ENCODE measurements around the gene TRIL. TPM values are rescaled to one million over a fixed set of nuclear protein-coding genes. Genes with fewer than 3 reads are reported as not detected.

TRIL gene
- total RNA-seq, 1 experiment from 2014 or later: 0.11 TPM

DNA sequence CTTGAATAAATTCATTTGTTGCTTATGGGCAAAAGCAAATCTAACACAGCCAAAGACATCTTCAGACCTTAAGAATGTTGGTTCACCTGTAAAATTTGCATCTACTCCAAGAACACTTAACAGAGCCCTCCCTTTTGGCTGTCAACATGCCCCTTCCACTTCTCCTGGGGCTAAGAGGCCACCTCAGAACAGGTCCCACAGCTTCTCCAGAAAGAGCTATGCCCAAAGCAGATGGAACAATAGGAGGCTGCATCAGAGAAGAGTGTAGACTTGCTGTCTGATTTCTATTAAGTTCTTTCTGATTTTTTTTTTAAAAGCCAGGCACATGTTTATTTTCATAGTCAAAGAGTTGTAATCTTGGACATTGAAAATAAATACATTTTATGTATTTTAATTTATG lies 26.1 kb upstream of the TRIL start:
- DNase-seq (ENCODE audit: low read depth): no peak

DNA sequence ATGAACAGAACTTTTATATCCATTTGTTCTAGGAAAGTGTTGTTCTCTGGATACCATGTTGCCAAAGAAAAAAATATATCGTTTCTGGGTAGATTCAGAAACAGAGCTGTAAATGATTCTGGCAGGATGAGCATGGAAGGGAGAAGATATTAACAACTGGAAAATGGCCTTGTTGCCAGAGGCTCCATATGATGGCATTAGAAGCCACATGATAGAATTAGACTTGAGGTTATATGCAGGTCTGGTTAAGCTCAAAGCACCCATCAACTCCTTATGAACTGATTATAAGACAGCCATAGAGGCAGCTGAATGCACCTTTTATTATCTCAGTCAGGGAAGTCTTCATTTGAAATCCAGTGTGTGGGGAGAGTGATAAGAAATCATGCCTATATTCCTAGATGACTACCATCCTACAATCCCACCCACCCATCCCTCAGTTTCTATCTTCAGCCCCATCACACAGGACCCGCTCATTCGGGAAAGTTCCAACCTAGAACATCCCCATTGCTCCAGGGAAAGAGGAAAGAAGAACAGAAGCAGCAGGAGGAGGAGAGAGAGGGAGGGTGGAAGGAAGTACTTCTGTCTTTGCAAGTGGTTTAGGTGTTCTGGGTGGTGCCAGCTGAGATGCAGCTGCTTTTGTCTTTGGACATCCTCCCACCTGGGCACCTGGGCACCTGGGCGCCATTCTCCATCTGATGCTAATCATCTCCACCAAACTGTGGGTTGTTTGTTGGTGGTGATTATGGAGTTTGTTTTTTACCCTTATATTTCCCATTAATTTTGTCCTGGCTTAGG lies 25.5 kb upstream of the TRIL start:
- DNase-seq (ENCODE audit: low read depth): no peak

DNA sequence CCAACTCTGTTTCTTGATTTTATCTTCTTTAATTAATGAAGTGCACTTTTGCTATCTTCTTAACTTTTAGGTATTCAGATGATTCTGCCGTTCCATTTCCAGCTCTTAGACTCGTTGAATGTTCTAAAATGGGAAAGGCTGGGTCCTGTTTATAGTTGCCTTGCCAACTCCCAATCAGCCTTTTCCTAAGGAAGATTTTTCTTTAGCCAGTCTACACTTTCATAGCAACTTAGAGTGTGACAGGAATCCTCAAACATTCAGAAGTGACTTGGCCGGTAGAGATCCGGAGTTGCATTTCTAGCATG lies 23.0 kb upstream of the TRIL start:
- DNase-seq (ENCODE audit: low read depth): no peak

DNA sequence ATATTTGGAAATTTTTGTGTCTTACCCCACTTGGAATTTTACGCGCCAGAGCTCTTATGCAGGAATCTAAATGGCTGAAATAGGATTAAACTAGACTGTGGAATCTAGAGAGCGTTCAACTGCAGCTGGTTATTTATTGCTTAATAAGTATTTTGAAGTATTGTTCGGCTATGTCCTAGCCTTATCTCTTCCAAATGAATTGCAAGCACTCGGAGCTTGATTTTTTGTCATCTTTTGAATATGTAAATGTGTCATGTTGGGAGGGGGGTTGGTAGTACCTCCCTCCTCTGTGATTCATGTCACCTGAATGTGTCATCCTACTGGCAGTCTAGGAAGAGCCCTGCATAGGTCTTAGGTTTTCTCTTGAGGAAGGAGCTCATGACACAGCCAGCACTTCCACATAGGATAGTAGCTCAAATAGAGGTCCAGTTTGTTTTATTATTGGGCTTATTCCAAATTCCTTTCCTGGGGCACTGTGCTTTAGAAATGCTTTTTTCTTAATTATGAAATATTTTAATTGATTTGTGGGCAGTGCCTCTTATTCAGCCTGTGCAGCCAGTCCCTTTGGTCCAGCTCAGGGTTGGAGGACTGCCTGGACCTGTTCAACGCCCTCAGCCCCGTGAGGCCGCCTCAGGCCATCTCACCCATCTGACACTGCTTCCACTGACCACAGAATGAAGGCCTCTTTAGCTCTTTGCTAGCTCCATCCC lies 22.5 kb upstream of the TRIL start:
- peak; percentile 19 for DNase-seq (ENCODE audit: low read depth)

DNA sequence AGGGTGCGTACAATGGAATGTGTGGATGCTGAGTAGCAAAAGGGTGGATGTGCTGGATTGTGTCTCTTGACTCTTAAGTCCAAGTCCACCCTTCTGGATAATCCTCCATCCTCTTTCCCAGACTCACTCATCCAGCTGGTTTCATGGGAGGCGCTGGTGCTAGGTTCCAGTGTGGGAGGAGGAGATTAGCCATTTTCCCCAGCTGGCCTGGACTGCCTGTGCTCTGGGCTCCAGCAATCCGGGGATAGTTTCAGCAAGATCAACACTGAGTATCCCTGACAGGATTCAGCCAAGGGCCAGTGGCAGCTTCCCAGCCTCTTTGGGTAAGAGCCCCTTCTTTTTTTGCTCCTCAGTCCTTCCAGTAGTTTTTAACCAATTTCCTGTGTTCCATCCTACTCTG lies 21.6 kb upstream of the TRIL start:
- DNase-seq (ENCODE audit: low read depth): no peak

DNA sequence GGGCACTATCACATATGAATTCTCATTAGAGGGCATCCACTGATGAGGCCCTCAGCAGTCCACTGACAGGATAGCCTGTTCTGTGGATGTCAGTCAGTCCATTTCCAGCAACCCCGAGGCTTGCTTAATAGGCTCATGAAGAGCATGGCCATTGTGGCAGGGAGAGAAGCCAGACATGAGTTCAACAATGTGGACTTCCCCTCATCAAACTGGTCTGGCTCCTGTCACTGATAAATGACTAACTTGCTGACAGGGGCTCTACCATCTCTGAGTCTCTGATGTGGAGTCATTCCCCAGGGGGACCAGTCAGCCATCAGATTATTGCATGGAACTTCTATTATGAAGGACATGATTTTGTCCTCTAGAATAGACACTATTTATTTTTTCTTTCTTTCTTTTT lies 19.8 kb upstream of the TRIL start:
- no peak for DNase-seq (ENCODE audit: low read depth)

DNA sequence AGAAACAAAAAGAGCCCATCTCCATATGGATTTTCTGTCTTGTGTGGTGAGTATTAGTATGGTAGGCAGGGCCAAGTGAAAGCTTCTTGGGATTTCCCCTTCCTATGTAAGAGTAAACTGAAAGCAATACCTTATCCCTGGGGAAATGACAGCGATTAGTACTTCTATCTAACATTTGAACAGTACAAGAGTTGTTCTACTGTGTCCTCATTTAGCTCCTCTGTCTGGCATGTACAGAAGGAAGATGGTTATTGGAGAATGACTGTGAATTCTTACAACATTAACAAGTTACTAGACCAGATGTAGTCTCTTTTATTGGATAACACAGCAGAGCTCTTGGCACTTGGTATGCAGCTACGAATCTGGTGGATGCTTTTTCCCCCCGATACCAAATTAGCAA lies 17.9 kb upstream of the TRIL start:
- DNase-seq (ENCODE audit: low read depth): no peak

DNA sequence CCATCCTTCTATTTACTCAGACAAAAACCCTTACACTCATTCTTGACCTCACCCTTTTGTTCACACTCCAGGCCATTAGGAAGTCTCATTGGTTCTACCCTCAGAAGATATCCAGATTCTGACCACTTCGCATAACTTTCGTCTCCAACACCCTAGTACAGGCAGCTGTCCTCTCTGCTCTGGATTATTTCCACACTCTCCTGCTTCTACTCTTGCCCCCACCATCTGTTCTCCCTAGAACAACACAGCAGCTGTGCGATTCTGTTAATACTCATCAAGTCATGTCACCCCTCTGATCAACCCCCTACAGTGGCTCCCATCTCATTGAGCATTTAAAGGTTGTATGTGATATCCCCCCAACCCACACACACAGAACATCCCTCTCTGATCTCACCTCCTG lies 15.5 kb upstream of the TRIL start:
- DNase-seq (ENCODE audit: low read depth): no peak

DNA sequence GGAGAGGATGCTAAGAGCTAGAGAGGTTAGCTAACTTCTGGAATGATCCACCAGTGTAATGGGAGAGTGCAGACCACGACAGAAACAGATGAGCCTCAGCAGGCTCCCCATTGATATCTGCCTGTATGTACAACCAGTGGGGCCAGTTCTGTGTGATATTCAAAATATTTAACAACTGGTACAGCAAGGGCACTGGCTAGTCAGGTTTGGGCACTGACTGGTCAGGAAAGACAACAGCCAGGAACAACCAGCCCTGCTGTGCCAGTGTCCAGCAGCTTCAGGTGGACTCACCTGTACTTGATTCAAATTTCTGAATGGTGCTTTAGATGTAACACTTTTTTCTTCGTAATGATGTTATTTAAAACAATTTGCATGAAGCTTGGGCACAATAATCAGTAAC lies 5.9 kb upstream of the TRIL start:
- no peak for DNase-seq (ENCODE audit: low read depth)

DNA sequence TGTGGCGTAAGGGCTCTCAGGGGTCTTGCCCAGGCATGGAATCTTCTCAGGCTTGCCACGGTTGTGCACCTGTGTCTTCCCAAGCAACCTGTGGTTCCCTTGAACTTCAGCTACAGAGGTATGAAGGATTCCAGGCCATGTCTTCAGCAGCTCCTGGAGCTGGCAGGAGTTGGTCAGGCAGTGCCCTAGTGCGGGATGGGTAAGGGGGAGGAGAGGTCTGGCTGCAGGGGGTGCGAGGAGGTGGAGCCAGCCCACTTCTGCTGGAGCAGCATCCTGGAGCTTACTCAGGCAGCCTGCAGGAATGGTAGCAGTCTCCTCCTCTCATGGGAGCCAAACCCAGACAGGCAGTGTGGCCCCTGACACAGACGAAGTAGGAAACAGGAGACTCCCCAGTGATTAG lies 3.8 kb upstream of the TRIL start:
- no peak for DNase-seq (ENCODE audit: low read depth)

DNA sequence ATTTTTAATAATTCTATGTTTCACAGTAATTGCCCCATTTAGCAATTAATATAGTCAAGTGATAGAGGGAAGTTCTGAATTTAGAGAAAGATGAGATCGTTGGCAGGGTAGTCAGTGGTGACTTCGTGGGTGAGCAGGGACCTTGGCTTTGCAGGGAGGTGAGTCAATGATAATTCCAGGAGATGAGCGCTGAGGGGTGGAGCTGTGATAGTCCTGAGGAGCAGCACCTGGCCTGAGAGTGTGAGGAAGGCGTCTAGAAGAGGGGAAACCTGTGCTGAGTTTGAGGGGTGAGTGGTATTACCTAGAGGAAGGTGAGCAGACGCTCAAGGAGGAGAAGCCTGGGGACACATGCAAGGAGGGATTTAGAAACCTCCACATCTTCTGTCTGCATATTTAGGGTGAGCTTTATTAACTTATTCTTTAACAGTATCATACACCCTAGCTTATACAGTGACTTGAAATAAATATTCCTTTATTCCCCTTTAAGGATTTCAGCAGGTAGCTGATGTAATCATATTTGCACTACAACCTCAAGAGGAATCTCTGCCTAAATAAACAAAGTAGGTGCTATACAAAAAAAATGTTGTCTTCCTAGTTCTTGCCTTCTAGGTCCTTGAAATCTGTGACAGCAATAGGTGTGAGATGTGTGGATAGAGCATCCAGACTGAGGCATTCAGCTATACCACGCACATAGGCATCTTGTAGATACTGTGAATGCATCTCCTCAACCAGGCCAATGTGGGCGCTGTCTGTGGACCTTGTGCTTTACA lies 2.1 kb upstream of the TRIL start:
- no peak for DNase-seq (ENCODE audit: low read depth)

DNA sequence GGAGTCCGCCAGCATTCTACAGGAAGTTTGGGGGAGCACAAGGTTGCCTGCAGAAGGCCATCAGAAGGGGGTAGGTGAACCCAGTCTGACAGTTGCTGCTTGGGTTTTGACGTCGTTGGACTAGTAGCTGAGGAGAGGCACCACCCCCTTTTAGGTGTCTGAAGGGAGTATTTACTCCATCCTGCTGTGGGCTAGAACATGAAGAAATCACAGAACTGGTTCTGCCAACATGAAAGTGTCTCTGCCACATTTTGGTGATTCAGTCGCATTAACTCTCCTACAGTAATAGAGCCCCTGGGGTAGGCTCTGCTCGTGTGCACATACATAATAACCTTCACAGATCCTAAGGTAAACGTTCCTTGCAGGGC lies 834 bp upstream of the TRIL start:
- DNase-seq (ENCODE audit: low read depth): no peak

DNA sequence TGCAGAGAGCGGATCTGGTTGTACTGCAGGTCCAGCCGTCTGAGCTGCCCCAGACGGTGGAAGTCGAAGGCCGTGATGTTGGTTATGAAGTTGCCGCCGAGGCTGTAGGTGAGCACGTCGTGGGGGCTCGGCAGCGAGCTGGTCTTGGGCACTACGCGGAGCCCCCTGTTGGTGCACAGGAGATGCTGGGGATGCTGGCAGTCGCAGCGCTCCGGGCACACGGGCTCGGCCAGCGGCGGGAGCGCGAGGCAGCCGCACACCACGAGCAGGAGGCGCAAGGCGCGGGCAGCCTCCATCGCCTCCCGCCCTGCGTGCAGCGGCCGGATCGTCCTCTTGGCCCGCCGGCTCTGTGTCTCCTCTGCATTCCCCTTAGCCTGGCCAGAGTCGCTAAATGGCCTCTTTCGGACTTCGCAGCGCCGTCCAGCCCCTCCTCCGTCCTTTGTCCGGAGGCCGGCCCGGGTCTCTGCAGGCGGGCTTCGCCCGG lies 337 bp downstream of the TRIL start:
- peak; percentile 33 for DNase-seq (ENCODE audit: low read depth)

DNA sequence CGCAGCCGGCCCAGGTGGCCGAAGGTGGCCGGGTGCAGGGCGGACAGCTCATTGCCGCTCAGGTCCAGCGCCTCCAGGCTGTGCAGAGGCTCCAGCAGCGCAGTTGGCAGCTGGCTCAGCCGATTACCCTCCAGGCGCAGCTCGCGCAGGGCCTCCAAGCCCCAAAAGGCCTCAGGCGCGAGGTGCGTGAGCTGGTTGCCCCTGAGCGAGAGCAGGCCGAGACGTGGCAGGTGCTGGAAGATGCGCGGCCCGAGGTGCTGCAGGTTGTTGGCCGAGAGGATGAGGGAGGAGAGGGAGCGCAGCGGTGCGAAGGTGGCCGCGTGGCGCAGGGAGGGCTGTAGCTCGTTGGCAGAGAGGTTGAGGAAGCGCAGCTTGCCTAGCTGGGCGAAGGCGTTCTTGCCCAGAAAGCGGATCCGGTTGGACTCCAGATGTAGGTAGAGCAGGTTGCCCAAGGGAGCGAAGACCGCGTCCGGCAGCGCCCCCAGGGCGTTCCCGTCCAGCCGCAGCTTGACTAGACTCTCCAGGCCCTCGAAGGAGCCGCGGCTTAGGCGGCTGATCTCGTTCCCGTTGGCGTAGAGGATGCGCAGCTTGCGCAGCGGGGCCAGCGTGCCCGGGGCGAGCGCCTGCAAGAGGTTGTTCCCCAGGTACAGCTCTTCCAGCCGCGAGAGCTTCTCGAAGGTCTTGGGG lies 923 bp downstream of the TRIL start:
- no peak for DNase-seq (ENCODE audit: low read depth)

DNA sequence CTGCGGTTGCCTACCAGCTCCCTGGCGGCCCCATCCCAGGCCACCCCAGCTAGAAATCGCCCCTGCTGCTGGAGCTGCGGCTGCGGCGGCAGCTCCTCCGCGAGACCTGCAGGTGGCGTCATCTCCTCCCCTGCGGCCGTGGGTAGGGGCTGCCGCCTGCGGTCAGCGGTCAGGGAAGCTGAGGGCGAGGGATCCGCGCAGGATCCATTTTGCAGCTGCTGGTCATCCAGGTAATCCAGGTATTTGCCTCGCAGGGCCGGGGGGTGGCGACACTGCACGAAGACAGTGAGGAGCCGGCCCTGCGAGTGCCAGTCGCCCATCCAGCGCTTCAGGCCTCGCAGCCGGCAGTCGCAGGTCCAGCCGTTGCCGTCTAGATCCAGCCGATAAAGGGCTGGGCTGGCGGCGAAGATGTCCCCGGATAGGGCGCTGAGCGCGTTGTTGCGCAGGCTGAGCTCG lies 1.5 kb downstream of the TRIL start:
- peak; percentile 89 for DNase-seq (ENCODE audit: low read depth)

DNA sequence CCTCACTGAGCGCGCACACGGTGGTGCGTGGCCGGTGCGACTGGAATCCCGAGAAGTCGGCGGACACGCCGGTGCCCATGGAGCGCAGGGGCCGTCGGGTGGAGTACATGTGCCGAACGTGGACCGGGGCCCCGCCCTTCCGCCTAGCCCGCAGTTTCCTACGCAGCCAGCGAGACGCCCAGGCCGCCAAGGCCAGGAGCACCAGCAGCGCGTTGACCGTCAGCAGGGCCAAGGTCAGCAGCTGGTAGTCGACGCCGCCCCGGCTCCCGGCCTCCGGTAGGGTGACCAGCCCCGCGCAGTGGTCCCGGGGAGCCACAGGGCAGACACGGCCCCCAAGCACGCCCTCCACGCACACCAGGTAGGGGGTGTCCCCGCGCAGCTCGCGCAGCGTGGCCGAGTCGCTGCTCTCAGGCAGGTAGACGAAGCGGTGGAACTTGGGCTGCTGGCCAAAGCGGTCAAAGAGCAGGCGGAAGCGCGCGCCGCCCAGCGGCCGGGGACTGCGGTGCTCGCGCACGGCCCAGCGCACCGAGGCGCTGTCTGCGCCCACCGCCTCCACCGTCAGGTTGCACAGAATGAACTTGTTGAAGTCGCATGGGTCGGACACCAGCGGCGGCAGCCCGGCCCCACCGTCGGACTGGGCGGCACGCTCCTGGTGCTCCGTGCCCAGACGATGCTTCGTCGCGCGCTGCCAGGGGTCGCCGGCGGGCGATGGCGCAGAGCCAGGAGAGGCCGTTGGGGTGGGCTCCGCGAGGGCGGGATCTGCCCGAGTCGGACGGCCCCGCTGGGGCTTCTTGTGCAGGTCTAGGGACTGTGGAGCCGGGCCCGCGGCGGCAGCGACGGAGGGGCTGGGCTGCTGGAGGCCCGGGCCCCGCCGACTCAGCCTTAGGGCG lies 2.2 kb downstream of the TRIL start:
- peak; percentile 89 for DNase-seq (ENCODE audit: low read depth)

DNA sequence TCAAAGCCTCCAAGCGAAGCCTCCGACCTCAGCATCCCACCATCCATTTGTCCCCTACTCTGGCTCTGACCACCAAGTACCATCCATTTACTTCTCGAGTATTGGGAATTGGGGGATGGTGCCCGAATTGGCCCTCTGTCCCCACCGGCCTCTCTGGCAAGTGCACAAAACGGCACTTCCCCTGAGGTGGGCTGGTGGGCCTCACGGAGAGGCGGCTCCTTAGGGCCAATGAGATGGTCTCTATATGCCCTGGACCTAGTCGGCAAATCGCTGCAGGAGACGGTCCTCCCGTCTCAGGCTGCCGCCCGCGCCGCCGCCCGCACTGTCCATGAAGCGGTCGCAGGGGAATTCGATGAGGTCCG lies 2.8 kb downstream of the TRIL start:
- DNase-seq (ENCODE audit: low read depth): no peak

DNA sequence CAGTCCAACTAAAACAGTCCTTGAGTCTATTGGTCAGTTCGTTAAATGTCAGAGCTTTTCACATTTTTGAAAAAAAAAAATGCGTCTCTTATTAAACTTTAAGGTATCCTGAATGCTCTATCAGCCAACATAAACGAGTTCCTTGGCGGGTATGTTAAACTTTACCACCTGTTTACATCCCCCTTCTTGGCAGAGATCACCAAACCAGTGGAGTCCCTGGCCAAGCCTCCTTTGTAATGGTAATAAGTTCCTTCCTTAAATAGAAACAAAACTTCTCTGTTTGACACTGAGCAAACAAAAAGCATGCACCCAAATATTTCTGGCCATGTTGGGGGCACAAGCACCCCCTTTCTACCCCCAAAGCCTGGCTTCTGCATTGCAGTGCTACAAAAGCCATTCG lies 3.2 kb downstream of the TRIL start:
- DNase-seq (ENCODE audit: low read depth): no peak

DNA sequence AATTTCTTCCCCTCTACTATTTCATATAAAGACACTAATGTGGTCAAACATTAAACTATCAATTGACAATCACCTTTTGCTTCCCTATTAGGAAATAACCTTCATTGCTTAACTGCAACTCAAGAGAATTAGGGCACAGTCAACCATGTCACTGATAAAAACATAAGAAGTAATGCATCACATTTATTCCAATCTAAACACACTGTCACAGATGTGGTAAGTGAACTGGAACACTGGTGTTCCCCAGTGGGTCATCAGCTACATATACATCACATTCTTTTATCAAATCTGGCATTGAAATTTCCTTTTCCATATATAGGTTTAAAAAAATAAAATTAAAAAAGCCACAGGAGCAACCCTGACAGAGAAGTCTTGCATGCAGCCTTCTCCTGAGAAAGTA lies 3.7 kb downstream of the TRIL start:
- no peak for DNase-seq (ENCODE audit: low read depth)

DNA sequence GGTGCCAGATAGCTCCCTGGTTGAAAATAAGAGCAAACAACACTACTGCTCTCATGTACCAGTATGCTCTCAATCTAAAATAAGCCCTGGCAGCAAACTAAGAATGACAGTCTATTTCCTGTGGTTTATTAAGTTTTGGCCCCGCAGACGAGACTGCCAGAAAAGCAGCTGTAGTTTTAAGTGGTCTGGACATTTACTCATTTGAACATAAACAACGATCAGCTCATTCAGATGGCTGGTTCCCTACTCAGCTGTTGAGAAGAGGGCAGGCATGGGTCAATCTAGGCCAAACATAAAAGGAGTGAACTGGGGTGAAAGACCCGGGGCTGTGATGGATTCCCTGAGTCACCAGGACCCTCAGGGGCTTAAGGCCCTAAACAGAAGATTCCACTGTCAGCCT lies 4.5 kb downstream of the TRIL start:
- peak; percentile 43 for DNase-seq (ENCODE audit: low read depth)

DNA sequence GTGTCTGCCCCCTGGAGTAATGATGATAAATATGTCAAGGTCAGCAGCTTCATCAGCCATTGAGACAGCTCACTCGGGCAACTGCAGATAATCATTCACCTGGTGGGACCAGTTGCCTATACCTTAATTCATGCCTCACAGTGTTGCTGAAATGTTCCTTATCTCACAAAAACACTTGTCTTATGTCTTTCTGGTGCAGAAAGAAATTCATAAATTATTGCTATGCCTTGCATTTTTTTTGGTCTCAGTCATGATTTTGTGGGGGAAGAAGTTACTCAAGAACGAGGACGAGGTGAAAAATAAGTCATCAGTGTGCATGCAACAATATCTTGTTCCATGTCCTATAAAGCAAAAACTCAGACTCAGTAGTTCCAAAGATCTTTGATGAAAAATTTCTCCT lies 16.0 kb downstream of the TRIL start:
- no peak for DNase-seq (ENCODE audit: low read depth)
